Measurements from ENCODE around the gene KRT82.

GRCh38 chr12:52401926-52402325, 4.2 kb downstream of the KRT82 start:
- TF ChIP-seq CTCF (IDR thresholded peaks at IDR 0.05) (no peak), POLR2A (IDR thresholded peaks at IDR 0.05) (no peak)

Data from adrenal gland (tissue), 5 donors.